ENCODE results near the gene DNAJC3.
"Not testable (repeated sequence)": the region's sequence is repeated elsewhere in the genome, so short reads cannot be mapped to it uniquely, and the experiment has no call there.

The DNAJC3 gene

GRCh38 chr13:95679722-95680121 is 2.8 kb downstream of the DNAJC3 start:
- no peaks in the 10 kb centered on the region for H3K9me2 ChIP-seq (replicated peaks; ENCODE audit: control insufficient read depth, low read length)
- H3K27ac ChIP-seq (ENCODE audit: low read depth, low read length), result no peak overlapping the region
- TF ChIP-seq, protein P1, sequence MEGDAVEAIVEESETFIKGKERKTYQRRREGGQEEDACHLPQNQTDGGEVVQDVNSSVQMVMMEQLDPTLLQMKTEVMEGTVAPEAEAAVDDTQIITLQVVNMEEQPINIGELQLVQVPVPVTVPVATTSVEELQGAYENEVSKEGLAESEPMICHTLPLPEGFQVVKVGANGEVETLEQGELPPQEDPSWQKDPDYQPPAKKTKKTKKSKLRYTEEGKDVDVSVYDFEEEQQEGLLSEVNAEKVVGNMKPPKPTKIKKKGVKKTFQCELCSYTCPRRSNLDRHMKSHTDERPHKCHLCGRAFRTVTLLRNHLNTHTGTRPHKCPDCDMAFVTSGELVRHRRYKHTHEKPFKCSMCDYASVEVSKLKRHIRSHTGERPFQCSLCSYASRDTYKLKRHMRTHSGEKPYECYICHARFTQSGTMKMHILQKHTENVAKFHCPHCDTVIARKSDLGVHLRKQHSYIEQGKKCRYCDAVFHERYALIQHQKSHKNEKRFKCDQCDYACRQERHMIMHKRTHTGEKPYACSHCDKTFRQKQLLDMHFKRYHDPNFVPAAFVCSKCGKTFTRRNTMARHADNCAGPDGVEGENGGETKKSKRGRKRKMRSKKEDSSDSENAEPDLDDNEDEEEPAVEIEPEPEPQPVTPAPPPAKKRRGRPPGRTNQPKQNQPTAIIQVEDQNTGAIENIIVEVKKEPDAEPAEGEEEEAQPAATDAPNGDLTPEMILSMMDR (IDR thresholded peaks at IDR 0.05; ENCODE audit: low read depth, low read length, poor library complexity, severe bottlenecking), result no peak
- TF ChIP-seq EZH2phosphoT487 (IDR thresholded peaks at IDR 0.05; ENCODE audit: borderline replicate concordance, low read length), result no peak
- H3K4me2 ChIP-seq (ENCODE audit: low read length), result peak overlapping the region; percentile 92
- no peaks in the 10 kb centered on the region for H3K27me3 ChIP-seq (ENCODE audit: control insufficient read depth, low read length)
- peaks cover 92% of the 10 kb centered on the region for H3K79me2 ChIP-seq (ENCODE audit: control insufficient read depth, low read length)
- H3K4me1 ChIP-seq (ENCODE audit: control insufficient read depth, low read length), result peaks cover 34% of the 10 kb centered on the region
- H3F3A ChIP-seq (ENCODE audit: control insufficient read depth, insufficient read depth), result no peaks in the 10 kb centered on the region; the same call in 1 of the 2 replicates
- H3K4me3 ChIP-seq (ENCODE audit: low read length), result no peak overlapping the region
- H3K9me3 ChIP-seq (ENCODE audit: control insufficient read depth, insufficient read depth, low read length), result no peaks in the 10 kb centered on the region
- H3K36me3 ChIP-seq (ENCODE audit: control insufficient read depth, low read length), result peaks cover 27% of the 10 kb centered on the region
- H4K20me1 ChIP-seq (ENCODE audit: control insufficient read depth, insufficient read depth, low read depth, low read length), result peaks cover 8% of the 10 kb centered on the region; the same call in 1 of the 2 replicates

GRCh38 chr13:95684418-95684817 is 7.5 kb downstream of the DNAJC3 start:
- no peaks in the 10 kb centered on the region for H3K9me2 ChIP-seq (replicated peaks; ENCODE audit: control insufficient read depth, low read length)
- H3K27me3 ChIP-seq (ENCODE audit: control insufficient read depth, low read length), result no peaks in the 10 kb centered on the region
- no peaks in the 10 kb centered on the region; the same call in 1 of the 2 replicates for H3F3A ChIP-seq (ENCODE audit: control insufficient read depth, insufficient read depth)
- H3K27ac ChIP-seq (ENCODE audit: low read depth, low read length), result no peak overlapping the region
- H3K79me2 ChIP-seq (ENCODE audit: control insufficient read depth, low read length), result peaks cover 99% of the 10 kb centered on the region
- peaks cover 19% of the 10 kb centered on the region for H3K9me3 ChIP-seq (ENCODE audit: control insufficient read depth, insufficient read depth, low read length)
- H3K4me2 ChIP-seq (ENCODE audit: low read length), result no peak overlapping the region
- no peak overlapping the region for H3K4me3 ChIP-seq (ENCODE audit: low read length)
- H4K20me1 ChIP-seq (ENCODE audit: control insufficient read depth, insufficient read depth, low read depth, low read length), result peaks cover 3% of the 10 kb centered on the region; the same call in 1 of the 2 replicates
- H3K36me3 ChIP-seq (ENCODE audit: control insufficient read depth, low read length), result peaks cover 16% of the 10 kb centered on the region
- peaks cover 6% of the 10 kb centered on the region for H3K4me1 ChIP-seq (ENCODE audit: control insufficient read depth, low read length)
- TF ChIP-seq EZH2phosphoT487 (IDR thresholded peaks at IDR 0.05; ENCODE audit: borderline replicate concordance, low read length), result no peak
- TF ChIP-seq, protein P1 (IDR thresholded peaks at IDR 0.05; ENCODE audit: low read depth, low read length, poor library complexity, severe bottlenecking), result no peak

GRCh38 chr13:95684960-95685359 is 8.0 kb downstream of the DNAJC3 start:
- not testable (repeated sequence) for H3K4me3 ChIP-seq (ENCODE audit: low read length); H3K4me1 ChIP-seq (ENCODE audit: control insufficient read depth, low read length); H3K27ac ChIP-seq (ENCODE audit: low read depth, low read length); H3K27me3 ChIP-seq (ENCODE audit: control insufficient read depth, low read length); H4K20me1 ChIP-seq (ENCODE audit: control insufficient read depth, insufficient read depth, low read depth, low read length); H3K9me2 ChIP-seq (replicated peaks; ENCODE audit: control insufficient read depth, low read length); H3K4me2 ChIP-seq (ENCODE audit: low read length); H3F3A ChIP-seq (ENCODE audit: control insufficient read depth, insufficient read depth)
- H3K36me3 ChIP-seq (ENCODE audit: control insufficient read depth, low read length), result peaks cover 13% of the 10 kb centered on the region
- peaks cover 98% of the 10 kb centered on the region for H3K79me2 ChIP-seq (ENCODE audit: control insufficient read depth, low read length)
- H3K9me3 ChIP-seq (ENCODE audit: control insufficient read depth, insufficient read depth, low read length), result peaks cover 19% of the 10 kb centered on the region

GRCh38 chr13:95689582-95689926 is 12.6 kb downstream of the DNAJC3 start:
- Histone ChIP-seq H3K4me1 (ENCODE audit: control insufficient read depth, low read length) (no peaks in the 10 kb centered on the region), H3K36me3 (ENCODE audit: control insufficient read depth, low read length) (no peaks in the 10 kb centered on the region), H3K9me2 (replicated peaks; ENCODE audit: control insufficient read depth, low read length) (no peaks in the 10 kb centered on the region), H4K20me1 (ENCODE audit: control insufficient read depth, insufficient read depth, low read depth, low read length) (no peaks in the 10 kb centered on the region), H3K79me2 (ENCODE audit: control insufficient read depth, low read length) (peaks cover 58% of the 10 kb centered on the region), H3K4me2 (ENCODE audit: low read length) (no peak overlapping the region), H3K27ac (ENCODE audit: low read depth, low read length) (no peak overlapping the region), H3K9me3 (ENCODE audit: control insufficient read depth, insufficient read depth, low read length) (peaks cover 19% of the 10 kb centered on the region), H3K27me3 (ENCODE audit: control insufficient read depth, low read length) (no peaks in the 10 kb centered on the region), H3F3A (ENCODE audit: control insufficient read depth, insufficient read depth) (no peaks in the 10 kb centered on the region), H3K4me3 (ENCODE audit: low read length) (no peak overlapping the region)
- TF ChIP-seq, protein P1 (IDR thresholded peaks at IDR 0.05; ENCODE audit: low read depth, low read length, poor library complexity, severe bottlenecking), result no peak
- no peak for TF ChIP-seq EZH2phosphoT487 (IDR thresholded peaks at IDR 0.05; ENCODE audit: borderline replicate concordance, low read length)

GRCh38 chr13:95690986-95691385 is 14.0 kb downstream of the DNAJC3 start:
- H3K36me3 ChIP-seq (ENCODE audit: control insufficient read depth, low read length); H3K4me2 ChIP-seq (ENCODE audit: low read length); H4K20me1 ChIP-seq (ENCODE audit: control insufficient read depth, insufficient read depth, low read depth, low read length); H3K4me3 ChIP-seq (ENCODE audit: low read length); H3K9me2 ChIP-seq (replicated peaks; ENCODE audit: control insufficient read depth, low read length); H3K27ac ChIP-seq (ENCODE audit: low read depth, low read length); H3K27me3 ChIP-seq (ENCODE audit: control insufficient read depth, low read length); H3K4me1 ChIP-seq (ENCODE audit: control insufficient read depth, low read length); H3F3A ChIP-seq (ENCODE audit: control insufficient read depth, insufficient read depth): not testable (repeated sequence)
- Histone ChIP-seq H3K9me3 (ENCODE audit: control insufficient read depth, insufficient read depth, low read length) (peaks cover 17% of the 10 kb centered on the region), H3K79me2 (ENCODE audit: control insufficient read depth, low read length) (peaks cover 44% of the 10 kb centered on the region)

Measured in DOHH2 (cell line).